Parathyroid adenoma (tissue), 2 donors: ENCODE measurements around the gene CRYBB3.

Experiments used
- H2AFZ ChIP-seq: fragments of 300-600 bp; sonication (generic); one replicate; pipeline ENCODE4 v1.7.0; 2017; ENCODE audit warnings: antibody characterized with exemption, mild to moderate bottlenecking
- H3K27ac ChIP-seq: fragments of 300-600 bp; sonication (generic); one replicate; pipeline ENCODE4 v1.7.0; 2017
- H3K27me3 ChIP-seq: fragments of 300-600 bp; sonication (generic); one replicate; pipeline ENCODE4 v1.7.0; 2017; ENCODE audit warnings: low read length; ENCODE audit not compliant: control insufficient read depth, insufficient read depth
- H3K36me3 ChIP-seq: fragments of 300-600 bp; sonication (generic); one replicate; pipeline ENCODE4 v1.7.0; 2017; ENCODE audit warnings: low read length; ENCODE audit not compliant: control insufficient read depth, insufficient read depth
- H3K4me1 ChIP-seq: fragments of 300-600 bp; sonication (generic); one replicate; pipeline ENCODE4 v1.7.0; 2017; ENCODE audit warnings: control low read depth
- H3K4me2 ChIP-seq: fragments of 300-600 bp; sonication (generic); one replicate; pipeline ENCODE4 v1.7.0; 2017; ENCODE audit warnings: low read length
- H3K4me3 ChIP-seq: fragments of 300-600 bp; sonication (generic); one replicate; pipeline ENCODE4 v1.7.0; 2017; ENCODE audit warnings: low read depth, low read length
- H3K79me2 ChIP-seq: fragments of 300-600 bp; sonication (generic); one replicate; pipeline ENCODE4 v1.7.0; 2017; ENCODE audit warnings: control low read depth
- H3K9ac ChIP-seq: fragments of 300-600 bp; sonication (generic); one replicate; pipeline ENCODE4 v1.7.0; 2017; ENCODE audit warnings: mild to moderate bottlenecking
- H3K9me3 ChIP-seq: fragments of 300-600 bp; sonication (generic); one replicate; pipeline ENCODE4 v1.7.0; 2017; ENCODE audit warnings: low read length; ENCODE audit not compliant: control insufficient read depth
- TF ChIP-seq, protein P1 (sequence below): fragments of 300-600 bp; sonication (generic); IDR thresholded peaks from one replicate; pipeline ENCODE4 v1.7.0; 2017; ENCODE audit warnings: antibody characterized with exemption, mild to moderate bottlenecking
- donor health status: primary hyperparathyroidism.

Gene CRYBB3

DNA sequence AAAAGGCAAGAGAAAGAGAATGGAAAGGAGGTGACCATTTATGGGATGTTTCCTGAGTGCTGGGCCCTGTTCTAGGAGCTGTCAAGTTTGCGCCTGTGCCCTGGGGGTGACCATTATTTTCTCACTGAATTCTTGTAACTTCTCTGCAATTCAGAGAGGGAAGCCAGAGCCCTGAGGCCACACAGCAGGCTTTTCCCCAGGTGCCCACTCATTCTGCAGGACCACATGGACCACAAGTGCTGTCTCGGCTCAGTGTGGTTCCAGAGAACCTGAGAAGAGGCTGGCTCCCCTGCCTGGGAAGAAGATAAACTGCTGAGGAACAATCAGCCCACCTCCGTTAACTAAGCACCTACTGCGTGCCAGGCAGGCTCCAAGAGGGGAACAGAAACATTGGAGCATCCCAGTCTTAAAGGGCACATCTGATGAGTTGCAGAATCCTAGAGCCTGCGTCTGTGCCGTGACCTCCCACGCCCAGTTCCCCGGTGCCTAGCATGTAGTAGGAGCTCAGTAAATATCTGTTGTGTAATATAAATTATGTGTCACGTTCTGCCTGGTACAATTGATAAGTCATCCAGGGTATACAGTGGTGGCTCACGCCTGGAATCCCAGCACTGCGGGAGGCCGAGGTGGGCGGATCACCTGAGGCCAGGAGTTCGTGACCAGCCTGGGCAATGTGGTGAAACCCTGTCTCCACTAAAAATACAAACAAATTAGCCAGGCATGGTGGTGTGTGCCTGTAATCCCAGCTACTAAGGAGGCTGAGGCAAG is 31.6 kb upstream of the CRYBB3 start:
- peaks cover 3% of the 10 kb centered on the region for H3K79me2 ChIP-seq
- no peaks in the 10 kb centered on the region for H3K36me3 ChIP-seq
- H3K27ac ChIP-seq, result no peak overlapping the region
- H3K9ac ChIP-seq, result no peak overlapping the region
- no peak overlapping the region for H3K4me3 ChIP-seq
- no peak overlapping the region for H3K4me2 ChIP-seq
- H2AFZ ChIP-seq, result no peak overlapping the region
- TF ChIP-seq, protein P1, sequence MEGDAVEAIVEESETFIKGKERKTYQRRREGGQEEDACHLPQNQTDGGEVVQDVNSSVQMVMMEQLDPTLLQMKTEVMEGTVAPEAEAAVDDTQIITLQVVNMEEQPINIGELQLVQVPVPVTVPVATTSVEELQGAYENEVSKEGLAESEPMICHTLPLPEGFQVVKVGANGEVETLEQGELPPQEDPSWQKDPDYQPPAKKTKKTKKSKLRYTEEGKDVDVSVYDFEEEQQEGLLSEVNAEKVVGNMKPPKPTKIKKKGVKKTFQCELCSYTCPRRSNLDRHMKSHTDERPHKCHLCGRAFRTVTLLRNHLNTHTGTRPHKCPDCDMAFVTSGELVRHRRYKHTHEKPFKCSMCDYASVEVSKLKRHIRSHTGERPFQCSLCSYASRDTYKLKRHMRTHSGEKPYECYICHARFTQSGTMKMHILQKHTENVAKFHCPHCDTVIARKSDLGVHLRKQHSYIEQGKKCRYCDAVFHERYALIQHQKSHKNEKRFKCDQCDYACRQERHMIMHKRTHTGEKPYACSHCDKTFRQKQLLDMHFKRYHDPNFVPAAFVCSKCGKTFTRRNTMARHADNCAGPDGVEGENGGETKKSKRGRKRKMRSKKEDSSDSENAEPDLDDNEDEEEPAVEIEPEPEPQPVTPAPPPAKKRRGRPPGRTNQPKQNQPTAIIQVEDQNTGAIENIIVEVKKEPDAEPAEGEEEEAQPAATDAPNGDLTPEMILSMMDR, result no peak
- no peaks in the 10 kb centered on the region for H3K9me3 ChIP-seq
- no peaks in the 10 kb centered on the region for H3K4me1 ChIP-seq
- no peaks in the 10 kb centered on the region for H3K27me3 ChIP-seq

DNA sequence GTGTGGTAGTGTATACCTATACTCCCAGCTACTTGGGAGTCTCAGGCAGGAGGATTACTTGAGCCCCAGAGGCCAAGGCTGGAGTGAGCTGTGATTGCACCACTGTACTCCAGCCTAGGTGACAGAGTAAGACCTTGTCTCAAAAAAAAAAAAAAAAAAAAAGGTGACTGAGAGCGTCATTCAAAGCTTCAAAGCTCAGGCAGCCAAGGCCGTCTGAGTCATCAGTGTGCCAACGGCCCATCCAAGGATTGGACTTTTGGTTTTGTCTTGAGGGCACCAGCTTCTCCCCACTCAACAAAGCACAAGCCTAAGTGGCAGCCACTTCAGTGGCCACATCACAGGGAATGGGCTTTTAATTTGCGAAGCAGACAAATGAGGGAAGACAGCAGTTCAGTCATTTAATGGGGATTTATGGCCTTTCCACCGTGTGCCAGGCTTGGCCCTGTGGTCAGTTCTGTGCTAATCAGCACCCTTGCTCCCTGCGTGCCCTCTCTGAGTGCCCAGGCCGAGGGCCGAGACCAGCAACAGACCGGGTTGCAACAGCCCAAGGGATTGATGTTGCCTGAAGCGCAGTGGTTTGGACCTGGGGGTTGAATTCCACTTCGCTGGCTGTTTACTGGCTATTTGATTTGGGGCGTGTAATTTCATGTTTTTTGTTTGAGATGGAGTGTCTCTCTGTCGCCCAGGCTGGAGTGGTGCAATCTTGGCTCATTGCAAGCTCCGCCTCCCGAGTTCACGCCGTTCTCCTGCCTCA is 30.2 kb upstream of the CRYBB3 start:
- TF ChIP-seq, protein P1, result no peak
- H3K9ac ChIP-seq, result no peak overlapping the region
- H3K4me1 ChIP-seq, result no peaks in the 10 kb centered on the region
- no peaks in the 10 kb centered on the region for H3K79me2 ChIP-seq
- no peak overlapping the region for H2AFZ ChIP-seq
- no peaks in the 10 kb centered on the region for H3K27me3 ChIP-seq
- no peaks in the 10 kb centered on the region for H3K9me3 ChIP-seq
- H3K4me3 ChIP-seq, result no peak overlapping the region
- no peak overlapping the region for H3K27ac ChIP-seq
- H3K36me3 ChIP-seq, result no peaks in the 10 kb centered on the region
- no peak overlapping the region for H3K4me2 ChIP-seq

DNA sequence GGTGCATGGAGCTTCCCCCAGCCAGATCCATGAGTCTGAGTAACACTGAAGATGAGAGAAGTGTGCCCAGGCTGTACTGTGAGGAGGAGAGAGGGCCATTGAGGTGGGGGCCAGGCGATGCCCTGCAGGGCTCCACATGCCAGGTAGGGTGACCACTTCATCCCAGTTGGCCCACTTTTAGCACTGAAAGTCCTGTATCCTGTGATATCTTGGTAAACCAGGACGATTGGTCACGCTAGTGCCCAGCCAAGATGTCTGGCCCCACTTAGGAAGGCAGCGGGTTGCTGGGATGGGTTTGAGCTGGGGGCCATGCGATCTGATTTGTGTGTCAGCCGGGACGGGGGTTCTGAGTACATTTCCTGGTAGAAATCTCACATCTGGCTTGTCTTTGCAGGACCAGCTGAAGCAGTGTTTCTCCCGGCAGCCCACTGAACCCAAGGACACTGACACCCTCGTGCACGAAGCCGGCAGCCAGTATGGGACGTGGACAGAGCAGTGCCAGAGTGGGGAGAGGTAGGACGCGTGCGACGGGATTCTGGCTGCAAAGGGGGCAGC is 29.2 kb upstream of the CRYBB3 start:
- Histone ChIP-seq H2AFZ (no peak overlapping the region), H3K4me1 (no peaks in the 10 kb centered on the region), H3K4me2 (no peak overlapping the region), H3K4me3 (no peak overlapping the region), H3K27me3 (no peaks in the 10 kb centered on the region), H3K79me2 (no peaks in the 10 kb centered on the region), H3K36me3 (no peaks in the 10 kb centered on the region), H3K9me3 (no peaks in the 10 kb centered on the region), H3K9ac (no peak overlapping the region), H3K27ac (no peak overlapping the region)
- TF ChIP-seq, protein P1, result no peak

DNA sequence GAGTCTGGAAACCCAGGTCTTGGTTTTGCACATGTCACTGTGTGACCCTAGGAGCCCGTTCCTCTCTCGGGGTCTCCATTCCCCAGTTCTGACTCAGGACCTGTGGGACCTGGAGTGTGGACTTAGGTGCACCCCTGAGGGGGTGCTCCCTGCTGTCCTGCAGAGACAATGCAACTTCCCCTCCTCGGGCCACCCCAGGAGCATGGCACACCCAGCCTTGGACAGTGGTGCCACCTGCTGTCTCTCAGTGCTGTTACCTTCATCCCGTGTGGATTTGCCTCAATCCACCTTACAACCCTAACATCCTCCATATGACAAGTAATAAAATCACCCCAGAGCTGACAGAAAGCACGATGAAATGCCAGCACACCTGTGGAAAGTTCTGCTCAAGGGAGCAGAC is 27.5 kb upstream of the CRYBB3 start:
- Histone ChIP-seq H3K4me2 (no peak overlapping the region), H3K27me3 (no peaks in the 10 kb centered on the region), H3K9me3 (no peaks in the 10 kb centered on the region), H3K4me3 (no peak overlapping the region), H3K36me3 (no peaks in the 10 kb centered on the region), H3K4me1 (no peaks in the 10 kb centered on the region), H2AFZ (no peak overlapping the region), H3K79me2 (no peaks in the 10 kb centered on the region), H3K27ac (no peak overlapping the region), H3K9ac (no peak overlapping the region)
- TF ChIP-seq, protein P1, result peak; percentile 12
